K562 treated with DMSO at 1 percent for 24 hours (cell line): ENCODE results near the gene ATF6. TPM values are rescaled to one million over a fixed set of nuclear protein-coding genes. Genes with fewer than 3 reads are reported as not detected.

Source experiments
- total RNA-seq: library from RNA; unstranded; fragments of 300-600 nt; gene quantifications from 2 replicates; pipeline ENCODE4 v1.2.3, GENCODE V29; 2022; ENCODE audit warnings: low read depth; ENCODE audit not compliant: insufficient read depth

Gene ATF6, protein sequence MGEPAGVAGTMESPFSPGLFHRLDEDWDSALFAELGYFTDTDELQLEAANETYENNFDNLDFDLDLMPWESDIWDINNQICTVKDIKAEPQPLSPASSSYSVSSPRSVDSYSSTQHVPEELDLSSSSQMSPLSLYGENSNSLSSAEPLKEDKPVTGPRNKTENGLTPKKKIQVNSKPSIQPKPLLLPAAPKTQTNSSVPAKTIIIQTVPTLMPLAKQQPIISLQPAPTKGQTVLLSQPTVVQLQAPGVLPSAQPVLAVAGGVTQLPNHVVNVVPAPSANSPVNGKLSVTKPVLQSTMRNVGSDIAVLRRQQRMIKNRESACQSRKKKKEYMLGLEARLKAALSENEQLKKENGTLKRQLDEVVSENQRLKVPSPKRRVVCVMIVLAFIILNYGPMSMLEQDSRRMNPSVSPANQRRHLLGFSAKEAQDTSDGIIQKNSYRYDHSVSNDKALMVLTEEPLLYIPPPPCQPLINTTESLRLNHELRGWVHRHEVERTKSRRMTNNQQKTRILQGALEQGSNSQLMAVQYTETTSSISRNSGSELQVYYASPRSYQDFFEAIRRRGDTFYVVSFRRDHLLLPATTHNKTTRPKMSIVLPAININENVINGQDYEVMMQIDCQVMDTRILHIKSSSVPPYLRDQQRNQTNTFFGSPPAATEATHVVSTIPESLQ
- 15.7 and 17.3 TPM in 2 replicates for total RNA-seq

DNA sequence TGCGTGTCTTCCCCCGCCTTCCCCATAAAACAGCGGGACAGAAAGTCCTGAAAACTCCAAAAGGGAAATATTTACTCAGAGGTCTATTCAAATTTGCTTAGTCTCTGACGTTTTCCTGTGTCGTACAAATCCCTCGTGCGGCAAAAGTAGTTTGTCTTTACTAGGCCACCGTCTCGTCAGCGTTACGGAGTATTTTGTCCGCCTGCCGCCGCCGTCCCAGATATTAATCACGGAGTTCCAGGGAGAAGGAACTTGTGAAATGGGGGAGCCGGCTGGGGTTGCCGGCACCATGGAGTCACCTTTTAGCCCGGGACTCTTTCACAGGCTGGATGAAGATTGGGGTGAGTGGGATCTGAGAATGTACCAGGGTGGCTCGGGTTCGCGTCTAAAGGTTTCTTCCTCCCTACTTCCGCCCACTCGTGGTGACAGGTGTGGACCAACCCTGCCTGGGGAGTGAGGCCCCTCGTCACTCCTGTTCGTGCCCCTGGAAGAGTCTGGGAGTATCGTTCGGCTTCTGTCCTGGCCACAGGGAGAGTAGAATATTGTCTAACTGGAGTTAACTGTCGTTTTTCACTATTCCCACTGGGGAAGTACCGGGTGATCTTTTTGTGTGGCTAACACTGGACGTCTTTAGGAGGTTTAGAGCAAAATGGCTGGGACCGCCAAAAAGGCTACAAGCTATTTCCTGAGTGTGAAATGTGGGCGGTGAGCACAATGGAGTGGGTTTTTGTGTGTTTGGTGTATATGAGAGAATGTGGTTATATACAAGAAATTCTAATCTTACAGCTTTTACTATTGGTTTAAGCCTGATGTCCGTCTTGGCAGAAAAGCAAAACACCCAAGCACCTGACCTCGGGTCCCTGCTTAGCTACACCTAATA is at the start of gene ATF6:
ATF6 (plus strand) TSS at position 219 of the 880 bp plus-strand sequence; CDS start at position 260, 41 bp downstream.

DNA sequence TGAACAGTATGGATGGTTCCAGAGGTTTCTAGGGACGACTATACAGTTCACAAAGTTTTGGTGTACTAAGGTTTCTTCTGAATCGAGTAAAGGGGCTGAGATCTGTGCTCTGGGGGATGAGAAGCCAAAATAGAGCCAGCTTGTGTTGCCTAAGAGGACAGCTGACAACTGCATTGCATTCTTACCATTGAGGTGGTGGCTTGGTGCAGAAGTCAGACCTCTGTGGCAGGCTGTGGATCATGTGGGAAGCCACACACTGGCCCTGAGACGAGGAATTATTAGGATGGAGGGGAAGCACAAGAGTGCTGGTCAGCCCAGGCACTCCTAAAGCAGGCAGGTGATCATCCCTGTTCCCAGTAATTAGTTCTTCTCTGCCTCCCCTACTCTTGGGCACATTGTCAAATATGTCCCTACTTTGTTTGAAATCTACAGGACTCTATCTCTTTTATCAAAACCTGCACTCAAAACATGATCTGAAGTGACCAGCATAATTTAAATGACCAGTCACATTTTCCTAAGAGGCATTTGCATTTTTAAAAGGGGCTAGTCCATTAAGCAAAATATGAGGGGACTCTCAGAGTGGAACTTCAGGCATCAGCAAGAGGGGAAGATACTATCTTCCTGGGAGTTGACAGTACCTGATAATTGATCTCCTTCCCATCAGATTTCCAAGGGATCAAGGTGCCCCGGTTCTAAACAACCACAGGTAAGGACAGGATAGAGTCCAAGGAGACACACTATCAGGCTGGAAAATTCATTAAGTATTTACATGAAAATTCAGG is 45.0 kb upstream of the ATF6 start, which contains the start of gene FCRLB:
FCRLB (plus strand) TSS at position 589 of the 782 bp plus-strand sequence. CDS start 1,129 bp downstream, outside the sequence.

DNA sequence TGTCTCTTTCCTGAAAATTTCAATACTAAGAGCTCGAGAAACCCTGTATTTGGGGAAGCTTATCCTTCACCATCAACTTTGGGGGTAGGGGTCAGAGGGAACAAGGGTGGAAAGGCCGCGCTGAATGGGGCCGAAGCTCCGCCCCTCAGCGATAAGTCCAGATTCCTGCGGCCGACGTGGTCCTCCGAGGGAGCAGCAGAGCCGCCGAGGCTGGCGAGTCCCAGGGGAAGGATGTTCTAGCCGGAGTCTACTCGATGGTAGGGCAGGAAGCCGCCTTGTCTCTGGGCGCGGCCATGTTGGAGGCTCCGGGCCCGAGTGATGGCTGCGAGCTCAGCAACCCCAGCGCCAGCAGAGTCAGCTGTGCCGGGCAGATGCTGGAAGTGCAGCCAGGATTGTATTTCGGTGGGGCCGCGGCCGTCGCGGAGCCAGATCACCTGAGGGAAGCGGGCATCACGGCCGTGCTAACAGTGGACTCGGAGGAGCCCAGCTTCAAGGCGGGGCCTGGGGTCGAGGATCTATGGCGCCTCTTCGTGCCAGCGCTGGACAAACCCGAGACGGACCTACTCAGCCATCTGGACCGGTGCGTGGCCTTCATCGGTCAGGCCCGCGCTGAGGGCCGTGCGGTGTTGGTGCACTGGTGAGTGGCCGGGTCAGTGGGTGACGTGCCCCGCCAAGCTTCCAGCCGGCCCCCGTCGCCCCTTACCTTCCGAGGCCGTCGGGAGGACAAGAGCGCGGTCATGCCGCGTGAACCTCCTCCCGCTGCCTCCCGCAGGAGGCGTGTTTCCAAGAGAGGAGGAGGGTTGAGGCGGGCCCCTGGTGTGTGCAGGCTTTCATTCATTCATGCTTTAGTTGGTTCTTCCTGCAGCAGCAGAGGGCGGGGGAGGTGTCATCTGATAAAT is 16.4 kb upstream of the ATF6 start, which contains the start of gene DUSP12:
DUSP12 (plus strand) TSS at position 278 of the 899 bp plus-strand sequence; CDS start at position 294, 16 bp downstream.

Other genes starting within 250 kb of the ATF6 start
- 14.7 and 19.0 TPM in 2 replicates for gene HSPA6, start 241.8 kb upstream of the ATF6 start, total RNA-seq
- not detected in 2 replicates for gene FCGR3A, start 216.5 kb upstream of the ATF6 start, total RNA-seq
- gene FCGR3B, start 135.1 kb upstream of the ATF6 start, total RNA-seq: 0.34 TPM in 1 of 2 replicates, not detected in the other
- 7.8 and 11.0 TPM in 2 replicates for gene FCGR2B, start 103.2 kb upstream of the ATF6 start, total RNA-seq
- 12.0 and 14.9 TPM in 2 replicates for gene FCRLA, start 59.1 kb upstream of the ATF6 start, total RNA-seq
- 3.3 and 4.0 TPM in 2 replicates for gene FCRLB, start 44.8 kb upstream of the ATF6 start, total RNA-seq
- 36.1 and 41.6 TPM in 2 replicates for gene DUSP12, start 16.5 kb upstream of the ATF6 start, total RNA-seq